K562 (cell line): Measurements from ENCODE around the gene PLAC8. TPM values are rescaled to one million over a fixed set of nuclear protein-coding genes. Genes with fewer than 3 reads are reported as not detected.

Experiments used
- BHLHE40 ChIP-seq: IDR thresholded peaks from 2 replicates; pipeline ENCODE4 v1.6.1; 2011; ENCODE audit warnings: low read length, improper control_type of control experiment
- CHD2 ChIP-seq: IDR thresholded peaks from 2 replicates; pipeline ENCODE4 v1.6.1; 2011; ENCODE audit warnings: low read depth, low read length
- EWSR1 ChIP-seq: fragments of 450-650 bp; IDR thresholded peaks from 2 replicates; pipeline ENCODE4 v1.6.1; 2018; ENCODE audit warnings: borderline replicate concordance, mild to moderate bottlenecking, low read depth, moderate library complexity; ENCODE audit not compliant: partially characterized antibody
- HOXB6 ChIP-seq: fragments of 250-450 bp; sonication (Bioruptor Pico); IDR thresholded peaks from 2 replicates; pipeline ENCODE4 v1.5.1; 2022; ENCODE audit warnings: mild to moderate bottlenecking, borderline replicate concordance
- KAT2B ChIP-seq: IDR thresholded peaks from one replicate; pipeline ENCODE4 v1.6.1; 2012; ENCODE audit warnings: low read depth, mild to moderate bottlenecking, control low read depth, inconsistent platforms, low read length, moderate library complexity
- NFIC ChIP-seq: fragments of 450-650 bp; IDR thresholded peaks from 2 replicates; pipeline ENCODE4 v1.6.1; 2017; ENCODE audit warnings: mild to moderate bottlenecking, inconsistent platforms
- NFIX ChIP-seq: fragments of 250-450 bp; sonication (Bioruptor Pico); IDR thresholded peaks from 2 replicates; pipeline ENCODE4 v1.4.0; 2020; ENCODE audit warnings: low read depth, mild to moderate bottlenecking, moderate library complexity
- NFRKB ChIP-seq: fragments of 450-650 bp; IDR thresholded peaks from 2 replicates; pipeline ENCODE4 v1.6.1; 2016; ENCODE audit warnings: low read depth
- SMAD4 ChIP-seq: fragments of 250-450 bp; sonication (Bioruptor Pico); conservative IDR thresholded peaks from 2 replicates; pipeline ENCODE4 v1.8.0; 2021; ENCODE audit warnings: inconsistent platforms, mild to moderate bottlenecking, moderate library complexity
- SREBF2 ChIP-seq: sonication (generic); formaldehyde crosslinking; IDR thresholded peaks from 2 replicates; pipeline ENCODE4 v1.4.0; 2020; ENCODE audit warnings: mild to moderate bottlenecking, missing genetic modification reagents
- SRF ChIP-seq, 2 experiments: fragments of 250-450, 450-650 bp in 1 of 2; sonication (Bioruptor Pico) in 1 of 2; sonication (generic) in 1 of 2; formaldehyde crosslinking; IDR thresholded peaks; 2 replicates each; pipeline versions ENCODE4 v1.5.0 to v1.5.1; 2020 to 2022; ENCODE audit warnings: mild to moderate bottlenecking in 1 of 2, missing genetic modification reagents in 1 of 2
- ZBTB26 ChIP-seq: fragments of 450-650 bp; formaldehyde crosslinking; IDR thresholded peaks from 2 replicates; pipeline ENCODE4 v1.4.0; 2022; ENCODE audit warnings: missing genetic modification characterization
- ZKSCAN8 ChIP-seq: fragments of 200-800 bp; sonication (Bioruptor generic); IDR thresholded peaks from 2 replicates; pipeline ENCODE4 v1.6.1; 2016; ENCODE audit warnings: missing genetic modification characterization, missing compliant biosample characterization
- ZNF124 ChIP-seq: sonication (generic); formaldehyde crosslinking; IDR thresholded peaks from 2 replicates; pipeline ENCODE4 v1.8.1; 2022; ENCODE audit warnings: missing genetic modification reagents
- ZNF232 ChIP-seq: sonication (generic); formaldehyde crosslinking; IDR thresholded peaks from 2 replicates; pipeline ENCODE4 v1.8.0; 2022; ENCODE audit warnings: mild to moderate bottlenecking, missing genetic modification reagents
- ZNF407 ChIP-seq: fragments of 450-650 bp; IDR thresholded peaks from 2 replicates; pipeline ENCODE4 v1.6.1; 2016; ENCODE audit warnings: low read depth
- ZNF431 ChIP-seq: sonication (generic); formaldehyde crosslinking; IDR thresholded peaks from 2 replicates; pipeline ENCODE4 v1.8.0; 2022; ENCODE audit warnings: mild to moderate bottlenecking, missing genetic modification reagents
- ZNF695 ChIP-seq: fragments of 450-650 bp; formaldehyde crosslinking; IDR thresholded peaks from 2 replicates; pipeline ENCODE4 v1.4.0; 2020; ENCODE audit warnings: mild to moderate bottlenecking, moderate library complexity
- polyA plus RNA-seq, 8 experiments: library from polyadenylated mRNA; depleted of rRNA in 4 of 8; stranded (reverse) in 5 of 8; unstranded in 3 of 8; fragments of >200 nt; fragmentation: Nextera tagmentation in 2 of 8; fragmentation: Illumina TruSeq in 1 of 8; extraction: Ambion mirVana in 2 of 8; extraction: Trizol in 1 of 8; gene quantifications; 2 replicates each; pipeline versions ENCODE4 v1.2.1 to v1.2.3, GENCODE V29; 2011 to 2014; ENCODE audit warnings: inconsistent platforms in 1 of 8, missing spikeins in 1 of 8
- total RNA-seq, 7 experiments: library from RNA; depleted of rRNA in 6 of 7; stranded (reverse); fragments of >200 nt in 6 of 7; fragmentation: Illumina TruSeq in 2 of 7; extraction: Trizol in 2 of 7; gene quantifications; 2 replicates each; pipeline versions ENCODE4 v1.2.1 to v1.2.3, GENCODE V29; 2011 to 2021; ENCODE audit warnings: low replicate concordance in 1 of 7

The PLAC8 gene
- total and polyA plus RNA-seq, 9 of the 15 experiments (the other 6 are each of a cell fraction or from before 2014, with no cell fraction given): 0.27 to 0.51 TPM; not detected in 7

GRCh38 chr4:83118869-83119268, 4.3 kb upstream of the PLAC8 start (continued):
- TF ChIP-seq HOXB6 (CRISPR knock-in tag) (no peak), SRF (CRISPR knock-in tag; IDR thresholded peaks at IDR 0.05) (no peak), ZNF431 (no peak), NFIX (no peak), ZKSCAN8 (CRISPR knock-in tag) (no peak), KAT2B (no peak), ZNF407 (no peak), EWSR1 (no peak), NFIC (no peak), SREBF2 (CRISPR knock-in tag) (no peak), ZNF232 (CRISPR knock-in tag) (no peak), ZNF695 (CRISPR knock-in tag) (no peak), BHLHE40 (no peak), CHD2 (no peak), ZBTB26 (CRISPR knock-in tag) (no peak), ZNF124 (CRISPR knock-in tag) (no peak), SMAD4 (CRISPR knock-in tag) (no peak), NFRKB (no peak)
